ENCODE data around the gene MPZL3. TPM values are rescaled to one million over a fixed set of nuclear protein-coding genes. Genes with fewer than 3 reads are reported as not detected.

The MPZL3 gene
- total and polyA plus RNA-seq, 2 experiments from 2014 or later: 0.92 to 2.9 TPM

DNA sequence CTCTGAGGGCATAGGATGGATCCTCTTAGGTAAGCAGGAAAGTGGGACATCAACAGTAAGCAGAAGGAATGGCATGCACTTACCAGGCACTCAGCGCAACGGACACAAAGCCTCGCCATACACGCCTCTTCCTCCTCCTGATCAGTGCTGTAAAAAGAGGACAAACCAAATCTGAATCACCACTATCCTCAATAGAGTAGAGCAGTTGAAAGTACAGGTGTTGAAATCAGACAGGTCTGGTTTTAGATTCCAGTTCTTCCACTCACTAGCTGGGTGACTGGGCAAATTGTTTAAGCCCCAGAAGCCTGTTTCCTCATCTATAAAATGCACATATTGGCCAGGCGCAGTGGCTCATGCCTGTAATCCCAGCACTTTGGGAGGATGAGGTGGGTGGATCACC lies 18.8 kb downstream of the MPZL3 start:
- H3K79me2 ChIP-seq (replicated peaks; ENCODE audit: insufficient read depth): no peaks in the 10 kb centered on the region
- Mint-ChIP-seq H3K4me3 (no peak overlapping the region), H3K4me1 (peaks cover 2% of the 10 kb centered on the region), H3K9me3 (no peaks in the 10 kb centered on the region), H3K36me3 (ENCODE audit: low read depth) (no peaks in the 10 kb centered on the region), H3K27ac (no peak overlapping the region), H3K27me3 (ENCODE audit: insufficient read depth, low read depth, poor library complexity) (no peaks in the 10 kb centered on the region)
- no peaks in the 10 kb centered on the region for H3K4me1 ChIP-seq (ENCODE audit: insufficient read depth)
- H3K27me3 ChIP-seq (ENCODE audit: insufficient read depth): no peaks in the 10 kb centered on the region
- H3K27ac ChIP-seq (ENCODE audit: low read depth): no peak overlapping the region
- H2AFZ ChIP-seq: no peak overlapping the region
- ATAC-seq (no peak), DNase-seq (ENCODE audit: low spot score) (no peak)
- no peak overlapping the region for H3K4me3 ChIP-seq
- no peaks in the 10 kb centered on the region for H3K36me3 ChIP-seq (ENCODE audit: insufficient read depth)
- H3K4me2 ChIP-seq: no peak overlapping the region
- no peaks in the 10 kb centered on the region for H3K9me2 ChIP-seq (ENCODE audit: insufficient read depth)
- TF ChIP-seq STAT1 (IDR thresholded peaks at IDR 0.05; ENCODE audit: unreplicated experiment) (no peak), ZNF462 (CRISPR knock-in tag; IDR thresholded peaks at IDR 0.05) (no peak), POLR2AphosphoS5 (IDR thresholded peaks at IDR 0.05; ENCODE audit: low read depth) (no peak), CREB1 (CRISPR knock-in tag; IDR thresholded peaks at IDR 0.05; ENCODE audit: low read depth) (no peak), EZH2phosphoT487 (IDR thresholded peaks at IDR 0.05; ENCODE audit: unreplicated experiment) (no peak), NANOG (IDR thresholded peaks at IDR 0.05; ENCODE audit: borderline replicate concordance) (no peak), JUNB (IDR thresholded peaks at IDR 0.05; ENCODE audit: unreplicated experiment) (no peak), ZNF331 (CRISPR knock-in tag; IDR thresholded peaks at IDR 0.05; ENCODE audit: low read depth) (no peak), CTCF (conservative IDR thresholded peaks at IDR 0.05; ENCODE audit: low read depth in 2 of 2) (no peak), EZH2 (IDR thresholded peaks at IDR 0.05; ENCODE audit: low read depth, unreplicated experiment) (no peak), ZNF114 (CRISPR knock-in tag; IDR thresholded peaks at IDR 0.05) (no peak)
- TF ChIP-seq, protein P1, sequence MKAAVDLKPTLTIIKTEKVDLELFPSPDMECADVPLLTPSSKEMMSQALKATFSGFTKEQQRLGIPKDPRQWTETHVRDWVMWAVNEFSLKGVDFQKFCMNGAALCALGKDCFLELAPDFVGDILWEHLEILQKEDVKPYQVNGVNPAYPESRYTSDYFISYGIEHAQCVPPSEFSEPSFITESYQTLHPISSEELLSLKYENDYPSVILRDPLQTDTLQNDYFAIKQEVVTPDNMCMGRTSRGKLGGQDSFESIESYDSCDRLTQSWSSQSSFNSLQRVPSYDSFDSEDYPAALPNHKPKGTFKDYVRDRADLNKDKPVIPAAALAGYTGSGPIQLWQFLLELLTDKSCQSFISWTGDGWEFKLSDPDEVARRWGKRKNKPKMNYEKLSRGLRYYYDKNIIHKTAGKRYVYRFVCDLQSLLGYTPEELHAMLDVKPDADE (IDR thresholded peaks at IDR 0.05): no peak
- TF ChIP-seq, protein P2, sequence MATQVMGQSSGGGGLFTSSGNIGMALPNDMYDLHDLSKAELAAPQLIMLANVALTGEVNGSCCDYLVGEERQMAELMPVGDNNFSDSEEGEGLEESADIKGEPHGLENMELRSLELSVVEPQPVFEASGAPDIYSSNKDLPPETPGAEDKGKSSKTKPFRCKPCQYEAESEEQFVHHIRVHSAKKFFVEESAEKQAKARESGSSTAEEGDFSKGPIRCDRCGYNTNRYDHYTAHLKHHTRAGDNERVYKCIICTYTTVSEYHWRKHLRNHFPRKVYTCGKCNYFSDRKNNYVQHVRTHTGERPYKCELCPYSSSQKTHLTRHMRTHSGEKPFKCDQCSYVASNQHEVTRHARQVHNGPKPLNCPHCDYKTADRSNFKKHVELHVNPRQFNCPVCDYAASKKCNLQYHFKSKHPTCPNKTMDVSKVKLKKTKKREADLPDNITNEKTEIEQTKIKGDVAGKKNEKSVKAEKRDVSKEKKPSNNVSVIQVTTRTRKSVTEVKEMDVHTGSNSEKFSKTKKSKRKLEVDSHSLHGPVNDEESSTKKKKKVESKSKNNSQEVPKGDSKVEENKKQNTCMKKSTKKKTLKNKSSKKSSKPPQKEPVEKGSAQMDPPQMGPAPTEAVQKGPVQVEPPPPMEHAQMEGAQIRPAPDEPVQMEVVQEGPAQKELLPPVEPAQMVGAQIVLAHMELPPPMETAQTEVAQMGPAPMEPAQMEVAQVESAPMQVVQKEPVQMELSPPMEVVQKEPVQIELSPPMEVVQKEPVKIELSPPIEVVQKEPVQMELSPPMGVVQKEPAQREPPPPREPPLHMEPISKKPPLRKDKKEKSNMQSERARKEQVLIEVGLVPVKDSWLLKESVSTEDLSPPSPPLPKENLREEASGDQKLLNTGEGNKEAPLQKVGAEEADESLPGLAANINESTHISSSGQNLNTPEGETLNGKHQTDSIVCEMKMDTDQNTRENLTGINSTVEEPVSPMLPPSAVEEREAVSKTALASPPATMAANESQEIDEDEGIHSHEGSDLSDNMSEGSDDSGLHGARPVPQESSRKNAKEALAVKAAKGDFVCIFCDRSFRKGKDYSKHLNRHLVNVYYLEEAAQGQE (IDR thresholded peaks at IDR 0.05; ENCODE audit: unreplicated experiment): no peak
- H4K20me1 ChIP-seq (replicated peaks; ENCODE audit: insufficient read depth): no peaks in the 10 kb centered on the region
- no peaks in the 10 kb centered on the region for H3F3A ChIP-seq (replicated peaks; ENCODE audit: low read depth)

Data from GM23338 (cell line).